Left lung (tissue), 10 donors: Measurements from ENCODE around the gene PPIL1. TPM values are rescaled to one million over a fixed set of nuclear protein-coding genes. Genes with fewer than 3 reads are reported as not detected.

Experiments
- ATAC-seq: fragments of 200-7000 bp; cut with Tn5 transposase; one replicate; pipeline ENCODE4 v1.9.1; 2020; ENCODE audit warnings: moderate library complexity
- DNase-seq, 4 donors: peaks; one replicate each; pipeline ENCODE4 v3.0.0-alpha.2; 2013 to 2020
- H3K27ac ChIP-seq, 2 donors: fragments of 200-600 bp; sonication (generic) in 1 of 2; one replicate each; pipeline versions ENCODE4 v1.5.0 to v1.8.0; 2020 to 2021
- H3K27me3 ChIP-seq, 2 donors: fragments of 200-600 bp; sonication (generic) in 1 of 2; one replicate each; pipeline versions ENCODE4 v1.5.0 to v1.8.0; 2020 to 2021
- H3K36me3 ChIP-seq, 2 donors: fragments of 200-600 bp; sonication (generic) in 1 of 2; one replicate each; pipeline versions ENCODE4 v1.5.0 to v1.8.0; 2020 to 2021
- H3K4me1 ChIP-seq, 2 donors: fragments of 200-600 bp; one replicate each; pipeline ENCODE4 v1.8.0; 2021
- H3K4me3 ChIP-seq, 2 donors: fragments of 200-600 bp; sonication (generic) in 1 of 2; one replicate each; pipeline versions ENCODE4 v1.5.0 to v1.8.0; 2020 to 2021; ENCODE audit warnings: mild to moderate bottlenecking in 1 of 2
- H3K9me3 ChIP-seq, 2 donors: fragments of 200-600 bp; sonication (generic) in 1 of 2; one replicate each; pipeline versions ENCODE4 v1.5.0 to v1.8.0; 2020 to 2021
- CTCF ChIP-seq, 2 donors: fragments of 200-600 bp; sonication (generic) in 1 of 2; IDR thresholded peaks; one replicate each; pipeline versions ENCODE4 v1.5.0 to v1.8.0; 2021; ENCODE audit warnings: antibody characterized with exemption in 2 of 2
- intact Hi-C, 2 donors: fragments of 100-400 bp; cut with DNase I; formaldehyde crosslinking; loops; one replicate each; pipeline versions ENCODE4 v1.11.2 to v1.14.2; 2022
- polyA plus RNA-seq, 6 donors: library from polyadenylated mRNA; unstranded; fragments of 120-200 nt; gene quantifications; one replicate each; pipeline ENCODE4 v1.2.1, GENCODE V29; 2013; ENCODE audit not compliant: insufficient read length in 6 of 6
- total RNA-seq, 2 donors: library from RNA; stranded (reverse); fragmentation: NEBNext Ultra II Directional; extraction: Animal tissue kit (Norgen Biotek cat#: 25700); gene quantifications; one replicate each; pipeline ENCODE4 v1.2.1, GENCODE V29; 2021
- donor health status: DM: no; HTN: yes; CAD: no.
- donor health status: DM: no; HTN: no; CAD: no.

PPIL1 gene
- total and polyA plus RNA-seq, 8 donors, result 19.6 to 45.3 (median 34.5) TPM

- Histone ChIP-seq H3K4me3 (no peak overlapping the region), H3K9me3 (no peaks in the 10 kb centered on the region), H3K27ac (no peak overlapping the region), H3K36me3 (no peaks in the 10 kb centered on the region), H3K4me1 (no peaks in the 10 kb centered on the region), H3K27me3 (peaks cover 0 to 8% of the 10 kb centered on the region in 2 donors)
- intact Hi-C loops, result no loop called here
- TF ChIP-seq CTCF (IDR thresholded peaks at IDR 0.05), result no peak
- ATAC-seq (no peak), DNase-seq (no peak)
Observed at GRCh38 chr6:36805096-36805797, 69.4 kb downstream of the PPIL1 start.

Other genes starting within 250 kb of the PPIL1 start
- 100 to 1,000 TPM in 1 of 2 donors, 10 to 100 TPM in 1; 66.9 to 240 TPM for gene CDKN1A, start 196.1 kb downstream of the PPIL1 start, total RNA-seq
- gene CDKN1A, start 196.1 kb downstream of the PPIL1 start, polyA plus RNA-seq, result 1 to 10 TPM; 4.7 to 7.4 (median 6.2) TPM
- under 1 TPM; 0.26 to 0.37 TPM for gene RAB44, start 177.0 kb downstream of the PPIL1 start, total RNA-seq
- gene RAB44, start 177.0 kb downstream of the PPIL1 start, polyA plus RNA-seq, result under 1 TPM; 0.06 to 0.21 (median 0.13) TPM
- 1 to 10 TPM; 1.2 to 1.9 TPM for gene CPNE5, start 35.4 kb downstream of the PPIL1 start, total RNA-seq
- gene CPNE5, start 35.4 kb downstream of the PPIL1 start, polyA plus RNA-seq, result 1 to 10 TPM; 6.3 to 7.3 (median 6.8) TPM
- 10 to 100 TPM; 53.3 to 59.6 TPM for gene C6orf89, start 11.1 kb upstream of the PPIL1 start, total RNA-seq
- 10 to 100 TPM; 43.8 to 50.4 (median 46.5) TPM for gene C6orf89, start 11.1 kb upstream of the PPIL1 start, polyA plus RNA-seq
- gene PI16, start 79.9 kb upstream of the PPIL1 start, total RNA-seq, result 1 to 10 TPM; 2.5 TPM
- gene PI16, start 79.9 kb upstream of the PPIL1 start, polyA plus RNA-seq, result 1 to 10 TPM in 1 of 6 donors, under 1 TPM in 5; 0.15 to 1.0 (median 0.46) TPM
- 100 to 1,000 TPM; 189 to 192 TPM for gene MTCH1, start 111.4 kb upstream of the PPIL1 start, total RNA-seq
- 100 to 1,000 TPM; 145 to 187 (median 157) TPM for gene MTCH1, start 111.4 kb upstream of the PPIL1 start, polyA plus RNA-seq
- 10 to 100 TPM; 24.7 to 60.3 TPM for gene FGD2, start 130.9 kb upstream of the PPIL1 start, total RNA-seq
- 1 to 10 TPM; 3.9 to 5.2 (median 4.5) TPM for gene FGD2, start 130.9 kb upstream of the PPIL1 start, polyA plus RNA-seq